NCI-H82 (cell line): Measurements from ENCODE around the gene NAP1L5.

Experiments
- DNase-seq: peaks from one replicate; lab custom pipeline; 2025; lab: John Stamatoyannopoulos, UW

The NAP1L5 gene

DNA sequence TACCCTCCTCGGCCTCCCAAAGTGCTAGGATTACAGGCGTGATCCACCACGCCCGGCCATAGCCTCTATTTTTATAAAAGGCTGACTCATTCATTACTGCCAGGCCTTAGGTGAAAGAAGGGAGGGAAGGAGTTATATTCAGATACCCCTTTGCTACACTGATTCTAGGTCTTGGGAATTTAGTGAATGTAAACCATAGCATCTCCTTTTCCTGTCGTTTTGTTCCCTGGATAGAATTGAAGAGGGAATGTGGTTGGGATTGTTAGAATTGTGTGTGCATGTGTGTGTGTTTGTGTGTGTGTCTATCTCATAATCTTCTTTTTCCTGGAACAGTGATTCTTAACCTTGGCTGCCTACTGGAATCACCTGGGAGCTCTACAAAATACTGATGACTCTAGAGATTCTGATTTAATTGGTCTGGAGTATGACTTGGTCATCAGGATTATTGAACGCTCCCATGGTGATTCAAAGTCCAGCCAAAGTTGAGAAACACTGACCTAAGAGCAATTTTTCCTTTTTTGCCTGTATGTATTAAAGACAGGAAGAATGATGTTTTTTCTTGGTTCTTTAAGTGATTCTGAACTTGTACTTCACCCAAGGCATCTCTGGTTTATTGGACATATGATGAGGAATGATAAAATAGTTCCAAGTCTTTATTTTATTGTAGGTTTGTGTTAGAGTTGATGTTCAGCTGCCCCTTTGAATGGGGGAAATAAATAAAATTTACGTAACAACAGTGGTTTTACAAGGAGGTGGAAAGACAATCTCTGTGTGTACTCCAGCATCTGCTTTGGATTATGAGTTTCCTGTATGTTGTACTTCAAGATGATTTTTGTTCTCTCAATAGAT lies 37.0 kb downstream of the NAP1L5 start:
- DNase-seq: no peak

DNA sequence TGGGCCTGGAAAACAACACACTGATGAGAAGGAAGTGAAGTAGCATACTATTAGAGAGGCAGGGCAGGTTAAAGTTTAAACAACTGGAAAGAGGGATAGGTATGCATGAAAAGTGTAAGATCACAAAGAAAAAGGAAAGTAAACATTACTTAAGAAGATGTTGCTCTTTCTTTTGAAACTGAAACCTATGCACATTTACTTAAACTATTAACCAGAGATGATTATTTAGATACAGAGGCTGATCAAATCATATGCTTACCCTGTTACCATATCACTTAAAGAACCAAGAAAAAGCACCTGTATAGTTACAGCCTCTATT lies 37.8 kb downstream of the NAP1L5 start:
- DNase-seq: no peak

DNA sequence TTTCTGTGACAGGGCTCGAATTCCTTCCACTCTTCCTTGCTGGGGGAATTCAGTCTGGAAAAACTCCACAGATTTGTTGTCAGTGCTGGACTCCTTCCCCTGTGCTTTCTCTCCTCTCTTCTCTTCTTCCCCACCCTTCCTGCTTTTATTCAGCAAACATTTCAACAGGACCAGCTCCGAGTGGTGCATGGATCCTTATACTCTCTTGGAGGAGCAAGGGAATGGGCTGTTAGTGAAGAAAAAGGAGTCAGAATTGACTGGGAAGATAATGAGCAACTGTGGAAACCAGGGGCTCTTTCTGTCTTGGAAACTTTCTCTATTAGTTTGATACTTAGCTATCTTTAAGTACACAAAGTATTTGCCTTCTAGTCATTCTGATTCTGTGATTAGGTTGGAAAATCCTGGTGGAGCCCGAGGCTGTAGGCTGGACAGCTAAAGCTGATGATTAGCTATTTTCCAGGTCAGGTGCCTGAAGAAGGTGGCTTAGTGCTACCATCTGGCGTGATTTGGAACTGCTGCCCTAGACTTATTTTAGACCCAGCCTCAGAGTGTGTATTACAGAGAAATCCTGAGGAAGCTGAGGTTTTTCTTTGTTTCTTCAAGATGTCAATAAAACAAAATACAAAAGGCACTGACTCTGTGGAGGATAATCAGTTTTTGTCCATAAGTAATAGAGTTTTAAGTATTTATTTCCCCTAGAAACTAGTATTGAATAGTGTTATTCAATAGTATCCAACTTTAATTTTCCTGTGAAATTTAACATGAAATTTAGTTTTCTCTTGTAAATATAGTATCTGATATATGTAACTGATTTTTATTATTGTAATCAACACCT lies 38.4 kb downstream of the NAP1L5 start:
- peak; percentile 84 for DNase-seq

DNA sequence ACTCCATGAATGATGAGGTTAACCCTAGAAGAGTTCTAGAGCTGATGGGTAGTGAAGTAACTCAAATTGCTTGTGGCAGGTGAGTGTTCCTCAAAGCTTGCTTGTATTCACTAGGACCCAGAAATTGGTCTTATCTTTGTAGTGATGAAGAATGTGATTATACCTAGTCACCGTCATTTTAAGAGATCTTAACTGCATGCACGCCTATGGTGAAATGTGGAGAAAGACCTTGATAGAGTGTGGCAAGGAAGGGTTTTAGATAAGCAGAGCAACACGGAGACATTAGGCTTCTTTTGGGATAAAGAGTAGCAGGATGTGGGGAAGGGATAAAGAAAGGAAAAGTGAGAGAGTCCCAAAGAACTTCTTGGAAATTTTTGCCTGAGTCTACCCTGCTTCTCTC lies 42.4 kb downstream of the NAP1L5 start:
- no peak for DNase-seq

DNA sequence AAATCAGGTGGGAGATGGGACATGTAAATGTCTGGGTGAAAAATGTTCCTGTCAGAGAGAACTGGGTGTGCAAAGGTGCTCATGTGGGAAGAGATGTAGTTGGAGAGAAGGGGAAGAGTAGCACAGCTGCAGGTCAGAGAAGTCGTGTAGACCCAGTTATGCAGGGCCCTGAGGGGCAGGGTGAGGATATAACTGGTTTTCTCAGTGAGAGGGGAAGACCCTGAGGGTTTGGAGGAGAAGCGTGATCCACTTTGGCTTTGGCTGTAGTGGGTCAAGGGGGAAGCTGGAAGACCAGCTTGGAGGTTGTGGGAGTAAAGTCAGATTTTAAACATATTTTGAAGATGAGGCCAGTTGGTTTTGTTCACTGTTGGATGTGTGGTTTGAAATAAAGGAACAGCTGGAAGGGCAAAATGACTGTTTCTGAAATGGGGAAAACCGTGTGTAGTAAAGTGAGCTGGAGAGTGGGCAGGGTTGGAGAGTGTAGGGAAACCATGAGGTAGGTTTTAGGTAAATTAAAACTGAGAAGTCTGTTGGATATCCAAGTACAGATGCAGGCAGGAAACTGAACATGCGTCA lies 44.2 kb downstream of the NAP1L5 start:
- no peak for DNase-seq

GRCh38 chr4:88649716-88650115 lies 47.9 kb downstream of the NAP1L5 start:
- no peak for DNase-seq

GRCh38 chr4:88646528-88647280 lies 50.9 kb downstream of the NAP1L5 start:
- no peak for DNase-seq

GRCh38 chr4:88645994-88646393 lies 51.6 kb downstream of the NAP1L5 start:
- no peak for DNase-seq
